ENCODE data around the gene ASAP3.

The ASAP3 gene

GRCh38 chr1:23419180-23419579 is 64.8 kb downstream of the ASAP3 start:
- no peak for DNase-seq (ENCODE audit: low read depth)
- TF ChIP-seq, protein P1, sequence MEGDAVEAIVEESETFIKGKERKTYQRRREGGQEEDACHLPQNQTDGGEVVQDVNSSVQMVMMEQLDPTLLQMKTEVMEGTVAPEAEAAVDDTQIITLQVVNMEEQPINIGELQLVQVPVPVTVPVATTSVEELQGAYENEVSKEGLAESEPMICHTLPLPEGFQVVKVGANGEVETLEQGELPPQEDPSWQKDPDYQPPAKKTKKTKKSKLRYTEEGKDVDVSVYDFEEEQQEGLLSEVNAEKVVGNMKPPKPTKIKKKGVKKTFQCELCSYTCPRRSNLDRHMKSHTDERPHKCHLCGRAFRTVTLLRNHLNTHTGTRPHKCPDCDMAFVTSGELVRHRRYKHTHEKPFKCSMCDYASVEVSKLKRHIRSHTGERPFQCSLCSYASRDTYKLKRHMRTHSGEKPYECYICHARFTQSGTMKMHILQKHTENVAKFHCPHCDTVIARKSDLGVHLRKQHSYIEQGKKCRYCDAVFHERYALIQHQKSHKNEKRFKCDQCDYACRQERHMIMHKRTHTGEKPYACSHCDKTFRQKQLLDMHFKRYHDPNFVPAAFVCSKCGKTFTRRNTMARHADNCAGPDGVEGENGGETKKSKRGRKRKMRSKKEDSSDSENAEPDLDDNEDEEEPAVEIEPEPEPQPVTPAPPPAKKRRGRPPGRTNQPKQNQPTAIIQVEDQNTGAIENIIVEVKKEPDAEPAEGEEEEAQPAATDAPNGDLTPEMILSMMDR (conservative IDR thresholded peaks at IDR 0.05; ENCODE audit: low read length): no peak
- no peak overlapping the region for H3K4me3 ChIP-seq (ENCODE audit: low read length)

DNA sequence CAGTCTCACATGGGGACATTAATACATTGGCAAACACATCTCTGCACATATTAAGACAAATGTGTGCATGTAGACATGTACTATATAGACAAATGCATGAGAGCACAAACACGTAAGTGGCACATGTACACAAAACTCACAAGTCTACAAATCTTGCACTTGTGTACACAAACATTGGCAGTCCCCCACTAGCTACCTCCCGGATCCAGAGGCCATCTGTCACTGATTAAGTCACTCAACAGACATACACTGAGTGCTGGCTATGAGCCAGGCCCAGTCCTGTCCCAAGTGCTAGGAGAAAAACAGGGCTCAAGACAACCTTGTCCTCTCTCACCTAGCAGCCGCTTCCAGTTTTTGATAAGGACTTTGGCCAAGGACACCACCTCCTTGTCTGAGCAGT is 66.4 kb downstream of the ASAP3 start:
- TF ChIP-seq, protein P1 (conservative IDR thresholded peaks at IDR 0.05; ENCODE audit: low read length): no peak
- DNase-seq (ENCODE audit: low read depth): peak; percentile 50
- no peak overlapping the region for H3K4me3 ChIP-seq (ENCODE audit: low read length)

- H3K4me3 ChIP-seq (ENCODE audit: low read length): no peak overlapping the region
- TF ChIP-seq, protein P1 (conservative IDR thresholded peaks at IDR 0.05; ENCODE audit: low read length): no peak
- no peak for DNase-seq (ENCODE audit: low read depth)
Observed at GRCh38 chr1:23416964-23417363, 67.0 kb downstream of the ASAP3 start.

DNA sequence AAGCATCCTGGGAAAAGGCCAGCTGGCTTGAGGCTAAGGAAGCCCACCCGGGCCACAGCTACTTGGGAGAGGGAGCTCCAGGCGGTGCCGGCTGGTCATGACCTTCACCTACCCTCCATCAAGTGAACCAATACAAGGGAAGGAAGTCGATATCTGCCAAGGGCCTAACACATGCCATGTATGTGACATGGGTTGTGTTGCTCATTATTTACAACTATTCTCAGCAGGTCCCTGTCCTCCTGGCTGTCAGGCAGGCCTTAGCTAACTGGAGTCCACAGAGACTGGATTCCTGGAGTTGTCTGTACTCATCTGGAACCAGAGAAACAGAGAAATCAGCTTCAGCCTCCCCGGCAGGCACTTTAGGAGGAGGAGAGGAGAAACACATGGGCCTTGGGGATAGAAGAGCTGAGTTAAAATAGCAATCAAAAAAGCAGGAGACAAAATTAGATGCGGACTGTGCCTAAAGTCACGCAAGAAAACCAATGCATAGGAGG is 75.1 kb downstream of the ASAP3 start:
- TF ChIP-seq, protein P1 (conservative IDR thresholded peaks at IDR 0.05; ENCODE audit: low read length): no peak
- no peak for DNase-seq (ENCODE audit: low read depth)

DNA sequence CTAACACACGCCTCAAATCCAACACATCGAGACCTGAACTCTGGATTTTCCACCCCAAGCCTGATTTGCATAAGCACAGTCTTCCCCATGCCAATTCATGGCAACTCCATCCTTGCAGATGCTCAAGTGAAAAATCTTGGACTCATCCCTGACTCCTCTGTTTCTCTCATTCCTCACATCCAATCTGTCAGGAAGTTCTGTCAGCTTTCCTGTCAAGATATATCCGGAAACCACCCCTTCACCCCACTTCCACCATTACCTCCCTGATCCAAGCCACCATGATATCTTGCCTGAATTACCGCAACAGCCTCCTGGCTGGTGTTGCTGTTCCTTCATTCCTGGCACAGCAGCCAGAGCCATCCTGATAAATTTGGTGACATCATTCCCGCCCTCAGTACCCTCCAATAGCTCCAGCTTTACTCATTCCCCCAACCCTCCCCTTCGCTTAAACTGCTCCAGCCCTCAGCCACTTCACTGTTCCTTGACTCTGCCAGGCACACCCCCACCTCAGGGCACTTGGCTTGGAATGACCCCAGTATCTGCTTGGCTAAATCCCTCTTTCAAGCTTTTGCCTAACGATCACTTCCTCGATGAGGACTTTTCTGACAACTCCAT is 76.9 kb downstream of the ASAP3 start:
- TF ChIP-seq, protein P1 (conservative IDR thresholded peaks at IDR 0.05; ENCODE audit: low read length): no peak
- H3K4me3 ChIP-seq (ENCODE audit: low read length): no peak overlapping the region
- DNase-seq (ENCODE audit: low read depth): no peak

More for the DNA sequence above, 75.1 kb downstream of the ASAP3 start:
- no peak overlapping the region for H3K4me3 ChIP-seq (ENCODE audit: low read length)

GRCh38 chr1:23405946-23406345 is 78.0 kb downstream of the ASAP3 start:
- DNase-seq (ENCODE audit: low read depth): no peak

More at GRCh38 chr1:23405946-23406345, 78.0 kb downstream of the ASAP3 start:
- TF ChIP-seq, protein P1 (conservative IDR thresholded peaks at IDR 0.05; ENCODE audit: low read length): no peak
- H3K4me3 ChIP-seq (ENCODE audit: low read length): no peak overlapping the region
